ENCODE measurements around the gene CAMK2A.

DNA sequence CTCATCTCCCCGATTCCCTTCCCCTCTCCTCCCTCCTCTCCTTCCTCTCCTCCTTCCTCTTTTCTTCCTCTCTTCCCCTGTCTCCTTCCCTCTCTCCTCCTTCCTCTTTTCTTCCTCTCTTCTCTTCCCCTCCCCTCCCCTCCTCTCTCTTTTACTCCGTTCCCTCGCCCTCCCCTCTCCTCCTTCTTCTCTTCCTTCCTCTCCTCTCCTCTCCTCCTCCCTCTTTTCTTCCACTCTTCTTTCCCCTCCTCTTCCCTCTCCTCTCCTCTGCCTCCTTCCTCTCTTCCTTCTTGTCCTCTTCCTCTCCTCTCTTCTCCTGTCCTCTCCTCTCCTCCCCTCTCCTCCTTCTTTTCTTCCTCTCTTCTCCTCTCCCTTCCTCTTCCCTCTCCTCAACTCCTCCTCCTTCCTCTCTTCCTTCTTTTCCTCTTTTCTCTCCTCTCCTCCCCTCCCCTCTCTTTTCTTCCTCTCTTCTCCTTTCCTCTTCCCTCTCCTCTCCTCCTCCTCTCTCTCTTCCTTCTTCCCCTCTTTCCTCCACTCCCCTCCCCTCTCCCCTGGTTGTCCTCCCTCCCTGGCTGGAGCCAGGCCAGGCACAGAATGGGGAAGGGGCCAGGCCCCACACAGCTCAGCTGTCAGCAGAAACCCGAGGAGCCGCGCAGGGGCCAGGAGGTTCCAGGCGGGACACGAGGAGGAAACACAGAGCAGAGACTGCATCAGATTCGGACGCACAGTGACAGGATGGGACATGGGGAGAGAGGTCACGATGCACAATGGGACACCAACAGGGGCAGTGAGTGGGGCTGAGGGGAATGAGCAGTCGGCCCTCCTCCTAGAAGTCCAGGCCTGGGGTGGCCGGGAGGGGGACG lies 48.0 kb downstream of the CAMK2A start:
- TF ChIP-seq, protein P1, sequence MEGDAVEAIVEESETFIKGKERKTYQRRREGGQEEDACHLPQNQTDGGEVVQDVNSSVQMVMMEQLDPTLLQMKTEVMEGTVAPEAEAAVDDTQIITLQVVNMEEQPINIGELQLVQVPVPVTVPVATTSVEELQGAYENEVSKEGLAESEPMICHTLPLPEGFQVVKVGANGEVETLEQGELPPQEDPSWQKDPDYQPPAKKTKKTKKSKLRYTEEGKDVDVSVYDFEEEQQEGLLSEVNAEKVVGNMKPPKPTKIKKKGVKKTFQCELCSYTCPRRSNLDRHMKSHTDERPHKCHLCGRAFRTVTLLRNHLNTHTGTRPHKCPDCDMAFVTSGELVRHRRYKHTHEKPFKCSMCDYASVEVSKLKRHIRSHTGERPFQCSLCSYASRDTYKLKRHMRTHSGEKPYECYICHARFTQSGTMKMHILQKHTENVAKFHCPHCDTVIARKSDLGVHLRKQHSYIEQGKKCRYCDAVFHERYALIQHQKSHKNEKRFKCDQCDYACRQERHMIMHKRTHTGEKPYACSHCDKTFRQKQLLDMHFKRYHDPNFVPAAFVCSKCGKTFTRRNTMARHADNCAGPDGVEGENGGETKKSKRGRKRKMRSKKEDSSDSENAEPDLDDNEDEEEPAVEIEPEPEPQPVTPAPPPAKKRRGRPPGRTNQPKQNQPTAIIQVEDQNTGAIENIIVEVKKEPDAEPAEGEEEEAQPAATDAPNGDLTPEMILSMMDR (IDR thresholded peaks at IDR 0.05): no peak
- TF ChIP-seq EP300 (IDR thresholded peaks at IDR 0.05): no peak
- TF ChIP-seq POLR2A (IDR thresholded peaks at IDR 0.05): no peak
